B cell (primary cell): ENCODE measurements around the gene CA7. TPM values are rescaled to one million over a fixed set of nuclear protein-coding genes. Genes with fewer than 3 reads are reported as not detected.

ENCODE experiments used
- ATAC-seq: fragments of 200-7000 bp; cut with Tn5 transposase; one replicate; pipeline ENCODE4 v1.10.0; 2021; ENCODE audit warnings: low read depth, mild to moderate bottlenecking, moderate number of reproducible peaks, moderate library complexity
- CTCF ChIA-PET: fragments of 350-600 bp; sonication (Branson Sonifier 250); formaldehyde crosslinking; loops from one replicate; lab custom pipeline; 2021; ENCODE audit warnings: antibody characterized with exemption, inconsistent platforms; lab: Charles Lee
- POLR2A ChIA-PET: fragments of 350-600 bp; sonication (Branson Sonifier 250); formaldehyde crosslinking; loops from one replicate; lab custom pipeline; 2021; ENCODE audit warnings: antibody characterized with exemption; lab: Charles Lee
- DNase-seq: peaks from one replicate; pipeline ENCODE4 v3.0.0; 2013
- H2AFZ ChIP-seq: 2 replicates; pipeline ENCODE4 v1.6.1; 2012; ENCODE audit warnings: mild to moderate bottlenecking, low read depth, low read length; ENCODE audit not compliant: insufficient read depth, poor library complexity, severe bottlenecking
- H3K27ac ChIP-seq, 2 donors: 1 replicate in 1 of 2; 2 replicates in 1 of 2; pipeline ENCODE4 v1.5.1; 2012 to 2013; ENCODE audit warnings: low read length in 2 of 2, mild to moderate bottlenecking in 2 of 2, moderate library complexity in 1 of 2
- H3K27me3 ChIP-seq, 4 experiments: fragments of 200-600 bp in 1 of 4; sonication (generic) in 1 of 4; replicated peaks in 1 of 4; 1 replicate in 2 of 4; 2 replicates in 2 of 4; pipeline versions ENCODE4 v1.6.1 to v1.7.0; 2013 to 2016; ENCODE audit warnings: low read length in 3 of 4, mild to moderate bottlenecking in 2 of 4, mixed read lengths in 1 of 4, moderate library complexity in 1 of 4; ENCODE audit not compliant: insufficient read depth in 4 of 4, control insufficient read depth in 3 of 4; ENCODE audit errors: control extremely low read depth in 1 of 4
- H3K36me3 ChIP-seq, 2 experiments: replicated peaks in 1 of 2; 1 replicate in 1 of 2; 2 replicates in 1 of 2; pipeline versions ENCODE4 v1.6.1 to v1.7.1; 2013; ENCODE audit warnings: low read length in 1 of 2; ENCODE audit not compliant: insufficient read depth in 2 of 2, control insufficient read depth in 1 of 2; ENCODE audit errors: control extremely low read depth in 1 of 2, extremely low read depth in 1 of 2
- H3K4me1 ChIP-seq, 2 donors: fragments of 200-600 bp in 1 of 2; sonication (generic) in 1 of 2; 1 replicate in 1 of 2; 2 replicates in 1 of 2; pipeline versions ENCODE4 v1.5.1 to v1.6.1; 2013 to 2017; ENCODE audit warnings: low read length in 2 of 2; ENCODE audit not compliant: control insufficient read depth in 2 of 2, insufficient read depth in 2 of 2
- H3K4me2 ChIP-seq: replicated peaks from 2 replicates; pipeline ENCODE3; 2012; ENCODE audit warnings: mild to moderate bottlenecking, low read depth, low read length; ENCODE audit not compliant: poor library complexity, severe bottlenecking
- H3K4me3 ChIP-seq, 5 experiments: fragments of 200-600 bp in 1 of 5; sonication (generic) in 1 of 5; 1 replicate in 3 of 5; 2 replicates in 2 of 5; pipeline versions ENCODE4 v1.5.1 to v1.7.0; 2011 to 2016; ENCODE audit warnings: low read length in 4 of 5, mild to moderate bottlenecking in 4 of 5, low read depth in 2 of 5, control low read depth in 1 of 5, moderate library complexity in 1 of 5; ENCODE audit not compliant: insufficient read depth in 1 of 5; ENCODE audit errors: control extremely low read depth in 1 of 5, extremely low read depth in 1 of 5
- H3K79me2 ChIP-seq: fragments of 200-600 bp; sonication (generic); one replicate; pipeline ENCODE4 v1.6.0; 2016; ENCODE audit warnings: low read length; ENCODE audit not compliant: control insufficient read depth, insufficient read depth
- H3K9ac ChIP-seq: fragments of 200-600 bp; sonication (generic); 2 replicates; pipeline ENCODE4 v1.6.1; 2017; ENCODE audit warnings: mild to moderate bottlenecking, low read length, moderate library complexity
- H3K9me3 ChIP-seq, 3 donors: one replicate each; pipeline versions ENCODE4 v1.6.1 to v1.7.1; 2013; ENCODE audit warnings: low read length in 2 of 3; ENCODE audit not compliant: control insufficient read depth in 2 of 3, insufficient read depth in 1 of 3; ENCODE audit errors: control extremely low read depth in 1 of 3
- H4K20me1 ChIP-seq: 2 replicates; pipeline ENCODE4 v1.6.0; 2012; ENCODE audit warnings: mild to moderate bottlenecking, low read length; ENCODE audit not compliant: insufficient read depth, control insufficient read depth, poor library complexity, severe bottlenecking
- H3K27ac Mint-ChIP-seq: one replicate; pipeline ENCODE4 v1.8.0; 2021; ENCODE audit warnings: mixed read lengths
- H3K27me3 Mint-ChIP-seq: one replicate; pipeline ENCODE4 v1.8.0; 2021; ENCODE audit warnings: mixed read lengths
- H3K4me1 Mint-ChIP-seq: one replicate; pipeline ENCODE4 v1.8.0; 2021; ENCODE audit warnings: mixed read lengths
- H3K4me3 Mint-ChIP-seq: one replicate; pipeline ENCODE4 v1.8.0; 2021; ENCODE audit warnings: mixed read lengths
- H3K9me3 Mint-ChIP-seq: one replicate; pipeline ENCODE4 v1.8.0; 2022; ENCODE audit warnings: mixed read lengths; ENCODE audit not compliant: insufficient read depth
- EZH2 ChIP-seq: IDR thresholded peaks from 2 replicates; pipeline ENCODE4 v1.6.1; 2012; ENCODE audit warnings: borderline replicate concordance, low read depth, mild to moderate bottlenecking, moderate library complexity, low read length; ENCODE audit not compliant: insufficient read depth, poor library complexity, severe bottlenecking
- WGBS: methylation state at CpG from one replicate; pipeline ENCODE4 v1.1.5; 2013; ENCODE audit warnings: missing lambda C conversion rate; ENCODE audit not compliant: insufficient coverage; 5-methylcytosine and 5-hydroxymethylcytosine counted together
- intact Hi-C: fragments of 100-400 bp; cut with micrococcal nuclease; formaldehyde crosslinking; loops from one replicate; pipeline ENCODE4 v1.10.0; 2022
- polyA plus RNA-seq: library from polyadenylated mRNA; depleted of rRNA; stranded (reverse); fragments of >200 nt; gene quantifications from 2 replicates; pipeline ENCODE4 v1.2.3, GENCODE V29; 2012
- total RNA-seq, 2 donors: library from RNA; stranded (reverse); fragments of 120-200 nt in 1 of 2; gene quantifications; 1 replicate in 1 of 2; 2 replicates in 1 of 2; pipeline versions ENCODE4 v1.2.3 to v1.2.4, GENCODE V29; 2013 to 2022
- TF ChIP-seq, protein P1 (sequence below): fragments of 200-600 bp; IDR thresholded peaks from one replicate; pipeline ENCODE4 v1.8.0; 2022; ENCODE audit warnings: antibody characterized with exemption, mild to moderate bottlenecking

Gene CA7
- total and polyA plus RNA-seq, 2 donors (not counting 1 experiment from before 2014, with no cell fraction given), result not detected

DNA sequence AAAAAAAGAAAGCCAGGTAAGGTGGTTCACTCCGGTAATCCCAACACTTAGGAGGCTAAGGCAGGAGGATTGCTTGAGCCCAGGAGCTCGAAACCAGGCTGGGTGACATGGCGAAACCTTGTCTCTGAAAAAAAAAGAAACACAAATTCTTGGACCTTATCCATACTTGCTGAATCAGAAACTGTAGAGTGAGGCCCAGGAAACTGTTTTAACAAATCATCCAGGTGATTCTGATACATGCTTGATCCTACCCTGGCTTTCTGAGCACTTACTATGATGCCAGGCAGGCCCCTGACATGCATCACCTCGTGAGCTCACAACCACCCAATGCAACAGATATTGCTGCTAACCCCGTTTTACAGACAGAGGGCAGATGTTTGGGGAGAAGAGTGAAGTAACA is 9.5 kb upstream of the CA7 start:
- no peak overlapping the region for H2AFZ ChIP-seq
- H3K4me1 ChIP-seq, result peaks cover 3 to 8% of the 10 kb centered on the region in 2 donors
- no peak overlapping the region for H3K4me3 ChIP-seq
- no peak for ATAC-seq
- Mint-ChIP-seq H3K4me1 (peaks cover 4% of the 10 kb centered on the region), H3K9me3 (no peaks in the 10 kb centered on the region), H3K27me3 (peaks cover 14% of the 10 kb centered on the region), H3K4me3 (no peak overlapping the region), H3K27ac (no peak overlapping the region)
- no peaks in the 10 kb centered on the region for H3K9me3 ChIP-seq
- no peak overlapping the region for H3K9ac ChIP-seq
- no peak for TF ChIP-seq EZH2
- TF ChIP-seq, protein P1, sequence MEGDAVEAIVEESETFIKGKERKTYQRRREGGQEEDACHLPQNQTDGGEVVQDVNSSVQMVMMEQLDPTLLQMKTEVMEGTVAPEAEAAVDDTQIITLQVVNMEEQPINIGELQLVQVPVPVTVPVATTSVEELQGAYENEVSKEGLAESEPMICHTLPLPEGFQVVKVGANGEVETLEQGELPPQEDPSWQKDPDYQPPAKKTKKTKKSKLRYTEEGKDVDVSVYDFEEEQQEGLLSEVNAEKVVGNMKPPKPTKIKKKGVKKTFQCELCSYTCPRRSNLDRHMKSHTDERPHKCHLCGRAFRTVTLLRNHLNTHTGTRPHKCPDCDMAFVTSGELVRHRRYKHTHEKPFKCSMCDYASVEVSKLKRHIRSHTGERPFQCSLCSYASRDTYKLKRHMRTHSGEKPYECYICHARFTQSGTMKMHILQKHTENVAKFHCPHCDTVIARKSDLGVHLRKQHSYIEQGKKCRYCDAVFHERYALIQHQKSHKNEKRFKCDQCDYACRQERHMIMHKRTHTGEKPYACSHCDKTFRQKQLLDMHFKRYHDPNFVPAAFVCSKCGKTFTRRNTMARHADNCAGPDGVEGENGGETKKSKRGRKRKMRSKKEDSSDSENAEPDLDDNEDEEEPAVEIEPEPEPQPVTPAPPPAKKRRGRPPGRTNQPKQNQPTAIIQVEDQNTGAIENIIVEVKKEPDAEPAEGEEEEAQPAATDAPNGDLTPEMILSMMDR, result no peak
- ChIA-PET POLR2A (no interaction called here), CTCF (interaction anchor here (1.3 to 2.0 kb wide), 2 partner anchors 11 to 33 kb away, joined by 3 to 9 read pairs; no protein-coding TSS in a partner anchor)
- H3K27me3 ChIP-seq, result peaks cover 0 to 3% (median 1%) of the 10 kb centered on the region in 4 experiments
- intact Hi-C loops, result no loop called here
- H4K20me1 ChIP-seq, result peaks cover 2% of the 10 kb centered on the region
- no peaks in the 10 kb centered on the region for H3K36me3 ChIP-seq
- 93% methylated on average over 3 of the region's 5 CpGs for WGBS
- H3K4me2 ChIP-seq, result no peak overlapping the region
- no peak for DNase-seq
- H3K79me2 ChIP-seq, result peaks cover 9% of the 10 kb centered on the region
- H3K27ac ChIP-seq, result no peak overlapping the region

DNA sequence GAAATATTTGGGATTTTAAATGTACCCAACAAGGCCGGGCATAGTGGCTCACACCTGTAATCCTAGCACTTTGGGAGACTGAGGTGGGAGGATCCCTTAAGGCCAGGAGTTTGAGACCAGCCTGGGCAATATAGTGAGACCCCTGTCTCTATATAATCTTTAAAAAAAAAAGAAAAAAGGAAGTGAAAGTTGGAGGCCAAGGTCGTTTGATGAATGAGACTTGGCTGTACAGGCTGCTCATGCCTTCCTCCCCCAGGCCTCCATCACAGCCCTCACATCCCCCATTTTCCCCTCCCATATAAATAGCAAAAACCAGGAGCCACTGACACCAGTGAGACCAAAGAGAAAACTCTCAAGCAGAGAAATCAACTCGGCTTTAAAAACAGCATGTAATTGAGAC is 3.3 kb upstream of the CA7 start:
- peaks cover 0 to 28% (median 14%) of the 10 kb centered on the region in 4 experiments for H3K27me3 ChIP-seq
- no peak overlapping the region for H3K4me3 ChIP-seq
- no peak overlapping the region for H3K27ac ChIP-seq
- H3K36me3 ChIP-seq, result no peaks in the 10 kb centered on the region
- H3K9ac ChIP-seq, result no peak overlapping the region
- H3K4me1 Mint-ChIP-seq, result peaks cover 15% of the 10 kb centered on the region
- no peaks in the 10 kb centered on the region for H3K9me3 ChIP-seq
- H3K79me2 ChIP-seq, result no peaks in the 10 kb centered on the region
- peaks cover 37% of the 10 kb centered on the region for H3K27me3 Mint-ChIP-seq
- no peaks in the 10 kb centered on the region for H3K9me3 Mint-ChIP-seq
- intact Hi-C loops, result no loop called here
- H2AFZ ChIP-seq, result no peak overlapping the region
- no peaks in the 10 kb centered on the region for H4K20me1 ChIP-seq
- TF ChIP-seq EZH2, result no peak
- TF ChIP-seq, protein P1, result no peak
- no peak overlapping the region for H3K4me2 ChIP-seq
- ChIA-PET POLR2A (no interaction called here), CTCF (interaction anchor here (3.3 kb wide), 1 partner anchor 10 kb away, joined by 16 read pairs; the partner anchor contains the start of gene NAE1)
- WGBS, result 50% methylated on average over 1 of the region's 3 CpGs
- H3K4me1 ChIP-seq, result peaks cover 14 to 15% of the 10 kb centered on the region in 2 donors
- ATAC-seq (no peak), DNase-seq (no peak)
- no peak overlapping the region for H3K4me3 Mint-ChIP-seq
- no peak overlapping the region for H3K27ac Mint-ChIP-seq
